HFF-Myc (cell line): ENCODE measurements around the gene NDE1.
"Not testable (repeated sequence)": the region's sequence is repeated elsewhere in the genome, so short reads cannot be mapped to it uniquely, and the experiment has no call there.

ENCODE experiments used
- DNase-seq: peaks from one replicate; pipeline ENCODE4 v3.0.0-alpha.2; 2011; ENCODE audit warnings: low read depth; ENCODE audit errors: extremely low read depth
- H3K4me3 ChIP-seq: replicated peaks from 2 replicates; pipeline ENCODE4 v1.5.1; 2011; ENCODE audit warnings: low read depth, mild to moderate bottlenecking, control low read depth, low read length
- TF ChIP-seq, protein P1 (sequence below): IDR thresholded peaks from 2 replicates; pipeline ENCODE4 v1.5.1; 2012; ENCODE audit warnings: mild to moderate bottlenecking, low read depth, low read length, control low read depth; ENCODE audit errors: missing control alignments

NDE1 gene

DNA sequence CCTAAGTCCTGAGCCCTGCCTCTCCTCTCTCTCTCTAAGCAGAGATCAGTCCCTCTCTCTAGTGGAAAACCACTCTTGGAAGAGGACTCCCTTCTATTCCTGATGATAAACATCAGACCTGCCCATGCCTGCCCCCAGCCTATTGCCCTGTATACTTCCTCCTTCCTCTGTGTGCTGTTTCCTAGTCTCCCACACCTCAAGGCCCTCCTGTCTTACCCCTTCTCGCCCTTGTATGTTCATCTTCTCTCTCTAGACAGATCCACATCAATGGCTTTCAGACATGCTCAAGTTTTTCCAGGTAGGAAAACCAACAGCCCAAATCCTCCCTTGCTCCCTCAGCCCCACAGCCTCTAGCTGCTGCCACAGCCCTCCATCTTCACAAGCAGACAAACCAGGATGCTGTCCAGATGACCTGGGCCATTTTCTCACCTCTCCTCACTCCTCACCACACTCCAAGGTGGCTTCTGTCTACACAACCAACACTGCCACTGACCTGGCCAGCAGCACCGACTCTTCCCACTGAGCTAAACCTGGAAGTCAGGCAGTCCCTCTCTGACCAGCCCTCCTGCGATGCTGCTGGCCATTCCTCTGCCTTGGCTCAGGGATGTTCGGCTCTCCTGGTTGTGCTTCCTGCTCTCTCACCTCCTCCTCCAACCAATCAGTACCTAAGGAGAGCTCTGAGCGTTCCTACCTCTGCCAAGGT, 43.4 kb upstream of the NDE1 start:
- TF ChIP-seq, protein P1, sequence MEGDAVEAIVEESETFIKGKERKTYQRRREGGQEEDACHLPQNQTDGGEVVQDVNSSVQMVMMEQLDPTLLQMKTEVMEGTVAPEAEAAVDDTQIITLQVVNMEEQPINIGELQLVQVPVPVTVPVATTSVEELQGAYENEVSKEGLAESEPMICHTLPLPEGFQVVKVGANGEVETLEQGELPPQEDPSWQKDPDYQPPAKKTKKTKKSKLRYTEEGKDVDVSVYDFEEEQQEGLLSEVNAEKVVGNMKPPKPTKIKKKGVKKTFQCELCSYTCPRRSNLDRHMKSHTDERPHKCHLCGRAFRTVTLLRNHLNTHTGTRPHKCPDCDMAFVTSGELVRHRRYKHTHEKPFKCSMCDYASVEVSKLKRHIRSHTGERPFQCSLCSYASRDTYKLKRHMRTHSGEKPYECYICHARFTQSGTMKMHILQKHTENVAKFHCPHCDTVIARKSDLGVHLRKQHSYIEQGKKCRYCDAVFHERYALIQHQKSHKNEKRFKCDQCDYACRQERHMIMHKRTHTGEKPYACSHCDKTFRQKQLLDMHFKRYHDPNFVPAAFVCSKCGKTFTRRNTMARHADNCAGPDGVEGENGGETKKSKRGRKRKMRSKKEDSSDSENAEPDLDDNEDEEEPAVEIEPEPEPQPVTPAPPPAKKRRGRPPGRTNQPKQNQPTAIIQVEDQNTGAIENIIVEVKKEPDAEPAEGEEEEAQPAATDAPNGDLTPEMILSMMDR = no peak
- no peak overlapping the region for H3K4me3 ChIP-seq
- no peak for DNase-seq

DNA sequence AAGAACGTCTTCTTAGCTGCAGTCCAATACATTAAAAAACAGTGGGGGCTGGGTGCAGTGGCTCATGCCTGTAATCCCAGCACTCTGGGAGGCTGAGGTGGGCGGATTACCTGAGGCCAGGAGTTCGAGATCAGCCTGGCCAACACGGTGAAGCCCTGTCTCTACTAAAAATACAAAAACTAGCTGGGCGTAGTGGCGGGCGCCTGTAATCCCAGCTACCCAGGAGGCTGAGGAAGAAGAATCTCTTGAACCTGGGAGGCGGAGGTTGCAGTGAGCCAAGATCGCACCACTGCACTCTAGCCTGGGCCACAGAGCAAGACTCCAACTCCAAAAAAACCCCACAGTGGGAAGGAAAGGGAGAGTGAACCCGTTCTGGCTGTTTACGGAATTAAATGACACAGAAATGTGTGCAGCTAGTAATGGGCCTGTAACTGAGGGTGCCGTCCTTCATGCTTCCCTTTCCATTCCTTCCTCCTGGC, 42.8 kb upstream of the NDE1 start:
- H3K4me3 ChIP-seq, DNase-seq: not testable (repeated sequence)

DNA sequence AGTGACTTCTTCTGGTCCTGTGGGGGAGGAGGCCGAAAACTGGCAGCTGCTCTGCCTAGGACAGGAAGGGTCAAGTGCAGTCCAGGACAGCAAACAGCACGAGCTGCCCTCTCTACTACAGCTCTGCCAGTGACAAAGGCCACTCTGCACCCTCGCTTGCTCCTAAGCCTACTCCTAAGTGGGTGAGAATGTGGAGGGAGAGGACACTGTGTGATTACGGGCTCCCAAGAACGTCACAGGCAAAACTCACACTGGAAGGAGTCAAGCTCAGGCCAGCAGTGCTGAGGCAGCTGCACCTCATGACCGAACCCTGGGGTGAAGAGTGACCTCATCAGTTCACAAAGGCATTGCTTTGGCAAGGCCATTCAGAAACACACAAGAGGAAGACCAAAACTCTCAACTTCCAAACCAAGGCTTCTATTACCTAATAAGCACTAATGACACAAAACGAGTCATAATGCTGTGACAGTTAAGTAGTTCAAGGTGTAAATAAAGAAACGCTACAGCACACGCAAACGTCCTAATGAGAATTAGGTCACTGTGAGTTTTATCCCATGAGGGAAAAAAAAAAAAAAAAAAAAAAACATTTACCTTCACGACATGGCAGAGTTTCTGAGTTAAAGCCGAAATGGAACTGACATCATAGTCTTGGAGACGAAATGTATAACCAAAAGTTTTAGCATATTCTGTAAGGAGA, 42.2 kb upstream of the NDE1 start:
- DNase-seq = no peak

DNA sequence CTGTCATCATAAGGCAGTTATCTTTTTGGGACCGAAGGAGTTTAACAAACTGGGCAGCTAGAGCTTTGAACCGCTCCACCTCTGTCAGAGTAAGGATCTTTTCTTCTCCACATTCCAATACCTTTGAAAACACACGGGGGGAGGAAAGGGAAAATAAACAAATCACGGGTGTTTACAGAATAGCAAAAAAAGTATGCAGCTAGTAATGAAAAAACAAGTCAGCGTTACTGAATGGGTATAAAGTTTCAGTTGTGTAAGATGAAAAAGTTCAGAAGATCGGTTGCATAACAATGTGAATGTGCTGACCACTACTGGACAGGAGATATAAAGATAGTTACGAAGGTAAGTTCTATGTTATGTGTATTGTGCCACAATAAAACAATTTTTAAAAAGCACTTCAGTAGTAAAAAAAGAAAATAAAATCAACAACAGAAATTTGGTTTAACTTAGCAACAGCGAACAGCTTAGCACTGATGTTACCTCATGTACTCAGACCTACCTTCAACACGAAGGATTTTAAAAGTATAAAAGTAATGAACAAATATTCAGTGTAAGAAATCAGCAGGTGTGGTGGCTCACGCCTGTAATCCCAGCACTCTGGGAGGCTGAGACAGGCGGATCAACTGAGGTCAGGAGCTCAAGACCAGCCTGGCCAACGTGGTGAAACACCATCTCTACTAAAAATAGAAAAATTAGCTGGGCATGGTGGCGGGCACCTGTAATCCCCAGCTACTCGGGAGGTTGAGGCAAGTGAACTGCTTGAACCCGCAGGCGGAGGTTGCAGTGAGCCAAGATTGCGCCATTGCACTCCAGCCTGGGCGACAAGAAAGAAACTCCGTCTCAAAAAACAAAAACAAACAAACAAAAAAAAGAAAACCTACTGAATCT, 41.4 kb upstream of the NDE1 start:
- no peak overlapping the region for H3K4me3 ChIP-seq
- TF ChIP-seq, protein P1 = no peak
- DNase-seq = no peak

More for the DNA sequence above, 42.2 kb upstream of the NDE1 start:
- TF ChIP-seq, protein P1 = no peak
- no peak overlapping the region for H3K4me3 ChIP-seq

DNA sequence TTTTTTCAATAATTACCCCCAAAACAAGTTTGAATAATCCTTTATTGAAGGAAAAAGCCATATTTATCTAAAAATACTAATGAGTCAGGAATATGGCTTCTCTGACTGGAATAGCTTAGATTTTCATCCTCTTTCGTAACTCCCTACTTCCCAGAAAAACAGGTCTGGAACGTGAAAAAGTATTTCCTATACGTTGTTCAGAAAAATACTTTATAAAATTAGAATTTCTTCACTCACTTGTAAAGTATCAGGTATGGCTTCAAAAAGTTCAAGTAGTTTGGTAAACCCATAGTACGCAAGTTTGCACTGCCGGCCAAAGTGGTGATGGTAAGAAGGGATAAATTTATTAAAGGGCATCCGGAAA, 40.8 kb upstream of the NDE1 start:
- no peak for DNase-seq
- TF ChIP-seq, protein P1 = no peak
- no peak overlapping the region for H3K4me3 ChIP-seq

DNA sequence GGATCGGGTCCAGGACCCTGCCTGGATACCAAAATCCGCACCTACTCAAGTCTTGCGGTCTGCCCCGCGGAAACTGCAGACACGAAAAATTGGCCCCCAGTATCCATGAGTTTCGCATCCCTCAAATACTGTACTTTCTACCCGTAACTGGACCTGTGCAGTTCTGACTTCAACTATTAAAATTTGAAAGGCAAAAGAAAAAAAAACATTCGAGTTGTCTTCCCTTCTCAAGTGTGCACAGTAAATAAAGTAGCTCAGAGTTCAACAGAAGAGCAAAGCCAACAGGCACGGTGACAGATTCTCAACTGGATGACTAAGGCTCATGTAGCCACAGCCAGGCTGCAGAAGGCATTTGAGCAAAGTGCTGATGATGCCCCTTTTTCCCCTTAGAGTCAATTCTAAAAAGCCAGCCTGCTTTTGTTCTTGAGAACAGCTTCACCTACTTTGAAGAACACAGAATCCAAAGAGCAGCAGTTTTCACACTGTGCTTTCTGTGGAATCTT, 39.6 kb upstream of the NDE1 start:
- H3K4me3 ChIP-seq = no peak overlapping the region
- DNase-seq = no peak
- TF ChIP-seq, protein P1 = no peak

DNA sequence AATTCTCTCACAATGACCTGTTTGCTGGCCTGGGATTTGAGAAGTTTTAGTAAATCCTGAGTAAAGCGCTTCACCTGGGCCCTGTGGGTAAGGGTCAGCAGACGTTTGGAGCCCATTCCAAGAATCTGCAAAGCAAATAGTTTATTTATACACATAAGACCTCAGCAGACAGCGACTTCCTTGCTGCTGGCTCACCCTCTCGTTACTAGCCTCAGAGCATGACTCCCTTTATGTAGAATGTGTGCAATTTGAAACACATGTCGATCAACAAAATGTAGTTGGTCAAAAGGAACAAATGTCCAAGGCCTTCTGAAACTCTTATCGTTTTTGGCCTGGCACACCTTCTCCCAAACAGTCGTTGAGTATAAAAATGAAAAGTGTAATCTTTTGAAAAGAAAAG, 38.4 kb upstream of the NDE1 start:
- DNase-seq = no peak
- TF ChIP-seq, protein P1 = no peak
- H3K4me3 ChIP-seq = no peak overlapping the region
